GM19468 (cell line): ENCODE data around the gene PACRG.
"Not testable (repeated sequence)": the region's sequence is repeated elsewhere in the genome, so short reads cannot be mapped to it uniquely, and the experiment has no call there.

Experiments
- ATAC-seq: cut with Tn5 transposase; IDR thresholded peaks from one replicate; pipeline ENCODE4 v1.9.1; 2021; ENCODE audit warnings: mild to moderate bottlenecking, moderate library complexity, moderate number of reproducible peaks; ENCODE audit not compliant: unreplicated experiment; ENCODE audit errors: extremely low read depth

Gene PACRG

GRCh38 chr6:163314791-163315470 is 587.2 kb downstream of the PACRG start:
- ATAC-seq = no peak

GRCh38 chr6:163316866-163317495 is 589.2 kb downstream of the PACRG start:
- not testable (repeated sequence) for ATAC-seq

- no peak for ATAC-seq
Measured at GRCh38 chr6:163318071-163318786, 590.5 kb downstream of the PACRG start.

DNA sequence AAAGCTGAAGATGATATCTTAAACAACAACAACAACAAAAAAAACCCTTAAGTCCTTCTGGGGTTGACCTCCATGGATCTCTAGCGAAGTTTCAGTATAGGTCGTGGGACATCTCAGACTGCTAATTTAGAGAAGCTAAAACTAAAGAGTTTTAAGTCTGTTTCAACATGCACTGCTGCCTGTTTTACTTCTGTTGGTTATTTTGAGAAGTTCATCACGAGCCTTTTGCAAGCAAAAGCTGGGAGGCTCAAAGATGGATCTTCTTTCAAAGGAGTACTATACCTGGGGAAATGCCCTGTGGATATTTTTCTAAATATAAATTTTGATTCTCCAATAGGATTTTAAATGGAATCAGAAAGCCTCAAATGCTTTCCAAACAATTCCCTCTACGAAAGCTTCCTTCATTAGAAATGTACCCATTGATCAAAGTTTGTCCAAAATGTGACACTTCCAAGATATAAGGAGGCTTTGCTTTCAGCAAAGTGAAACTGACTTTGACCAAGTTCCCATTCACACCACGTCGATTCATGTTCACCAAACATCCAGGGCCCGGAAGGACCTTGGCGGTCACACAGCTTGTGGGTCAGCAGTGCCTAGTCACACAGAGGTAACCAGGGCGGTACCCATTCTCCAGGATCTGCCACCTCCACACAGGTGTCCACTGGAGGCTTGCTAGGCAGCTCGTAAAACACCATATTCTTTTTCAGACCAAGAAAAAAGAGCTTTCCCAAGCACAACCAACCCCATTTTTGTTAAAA is 592.0 kb downstream of the PACRG start:
- ATAC-seq = no peak

DNA sequence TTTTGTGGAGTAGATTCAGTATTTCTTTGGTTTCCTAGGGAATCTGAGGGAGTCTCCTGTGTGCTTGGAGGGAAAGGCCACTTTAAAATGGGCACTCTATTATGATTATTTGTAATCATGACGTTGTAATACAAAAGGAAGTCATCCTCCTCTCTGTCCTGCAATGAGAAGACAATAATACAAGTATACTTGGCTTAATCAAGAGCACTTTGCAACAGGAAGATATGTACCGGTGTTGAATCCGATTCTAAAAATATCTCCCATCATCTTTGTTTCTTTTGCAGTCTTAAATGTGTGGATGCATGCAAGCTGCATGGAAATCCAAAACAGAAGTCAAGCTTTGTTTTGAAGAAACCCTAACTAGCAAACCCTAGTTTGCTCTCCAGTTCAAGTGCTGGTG is 592.6 kb downstream of the PACRG start:
- ATAC-seq = no peak

DNA sequence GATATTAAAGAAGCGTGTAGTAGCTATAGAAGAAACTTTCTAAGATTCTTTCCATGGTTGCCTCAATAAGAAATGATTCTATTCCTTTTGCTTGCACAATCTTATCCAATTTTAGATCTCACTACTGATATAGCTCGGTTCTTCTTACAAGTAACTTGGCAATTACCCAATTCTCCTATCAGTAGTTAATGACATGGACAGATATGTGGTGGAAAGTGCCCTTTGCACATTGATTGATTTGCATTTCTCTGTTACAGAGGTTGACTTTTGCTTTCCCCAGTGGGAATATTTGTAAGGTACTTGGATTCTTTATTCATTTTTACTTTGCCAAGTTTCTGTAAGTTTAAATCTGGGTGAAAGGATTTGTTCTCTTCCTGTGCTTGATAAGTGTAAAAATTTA is 593.0 kb downstream of the PACRG start:
- ATAC-seq = no peak

DNA sequence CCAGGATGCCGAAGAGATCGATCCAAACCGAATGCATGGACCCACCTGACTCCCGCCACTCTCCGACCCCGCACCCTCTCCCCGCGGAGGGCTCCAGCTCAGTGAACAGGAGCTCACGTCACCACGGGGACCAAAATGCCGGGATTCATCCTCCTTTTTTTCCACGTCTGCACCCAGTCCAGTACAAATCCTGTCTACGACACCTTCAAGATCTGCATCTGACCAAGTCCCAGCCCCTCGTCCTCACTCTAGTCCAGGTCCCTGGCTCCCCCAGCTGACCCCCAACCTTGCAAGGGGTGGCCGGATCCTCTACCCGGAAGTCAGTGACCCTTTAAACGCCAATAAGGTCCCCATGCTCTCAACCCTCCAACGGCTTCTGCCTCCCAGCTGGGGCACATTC is 593.9 kb downstream of the PACRG start:
- ATAC-seq = no peak

DNA sequence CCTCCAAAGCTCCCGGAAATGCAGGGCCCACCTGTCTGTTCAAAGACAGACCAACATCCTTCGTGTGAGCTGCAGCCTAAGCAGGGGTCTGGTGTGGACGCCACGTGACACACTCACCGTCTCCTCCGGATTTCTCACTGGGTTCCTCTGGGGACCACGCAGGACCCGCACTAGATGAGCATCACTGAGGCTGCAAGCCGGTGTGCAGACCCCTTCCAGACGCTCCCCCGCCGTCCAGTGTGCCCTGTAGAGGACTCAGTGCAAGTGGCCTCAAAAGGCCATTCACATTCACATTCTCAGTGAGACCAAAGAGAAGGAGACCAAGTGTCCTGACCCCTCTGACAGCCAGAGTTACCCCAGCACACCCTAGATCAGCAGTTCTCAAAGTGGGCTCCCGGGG is 595.5 kb downstream of the PACRG start:
- ATAC-seq = no peak

GRCh38 chr6:163323705-163324104 is 595.9 kb downstream of the PACRG start:
- no peak for ATAC-seq

- no peak for ATAC-seq
Measured at GRCh38 chr6:163324326-163324687, 596.5 kb downstream of the PACRG start.

- ATAC-seq = no peak
Measured at GRCh38 chr6:163324688-163325389, 597.1 kb downstream of the PACRG start.

DNA sequence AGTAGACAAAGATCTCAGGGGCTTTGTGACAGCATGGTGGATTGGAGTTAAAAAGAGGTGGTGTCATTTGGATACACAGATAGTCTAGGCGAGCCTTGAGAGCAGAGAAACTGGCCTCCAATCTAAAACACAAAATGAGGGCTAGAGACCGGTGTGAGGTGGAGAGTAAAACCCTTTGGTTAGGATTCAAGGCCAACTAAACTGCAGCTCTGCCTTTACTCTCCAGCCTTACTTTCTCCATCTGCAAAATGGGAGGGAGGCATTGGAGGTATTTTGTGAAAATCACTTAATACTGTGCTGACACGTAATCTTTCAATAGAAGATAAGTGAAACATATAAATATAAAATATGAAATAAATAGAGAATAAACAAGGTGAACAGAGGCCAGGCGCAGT is 597.6 kb downstream of the PACRG start:
- ATAC-seq = no peak

- ATAC-seq = no peak
Measured at GRCh38 chr6:163327165-163327880, 599.5 kb downstream of the PACRG start.

- ATAC-seq = no peak
Measured at GRCh38 chr6:163327921-163328320, 600.1 kb downstream of the PACRG start.

- no peak for ATAC-seq
Measured at GRCh38 chr6:163328411-163328810, 600.6 kb downstream of the PACRG start.

GRCh38 chr6:163329991-163330390 is 602.2 kb downstream of the PACRG start:
- ATAC-seq = no peak

DNA sequence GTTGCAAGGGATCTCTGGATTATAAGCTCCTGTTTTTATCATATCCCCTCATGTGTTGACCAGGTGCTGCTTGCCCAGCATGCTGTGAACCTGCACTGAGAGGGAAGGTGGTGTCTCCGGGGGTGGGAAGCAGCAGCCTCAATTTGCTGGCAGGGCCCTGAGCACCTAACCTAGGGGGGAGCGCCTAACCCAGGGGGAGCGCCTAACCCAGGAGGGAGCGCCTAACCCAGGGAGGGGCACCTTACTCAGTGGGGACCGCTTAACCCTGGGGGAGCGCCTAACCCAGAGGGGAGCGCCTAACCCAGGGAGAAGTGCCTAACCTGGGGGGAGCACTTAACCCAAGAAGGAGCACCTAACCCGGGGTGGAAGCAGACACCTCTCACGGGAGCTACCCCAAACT is 603.5 kb downstream of the PACRG start:
- ATAC-seq = no peak

- ATAC-seq = no peak
Measured at GRCh38 chr6:163332575-163332974, 604.8 kb downstream of the PACRG start.

- no peak for ATAC-seq
Measured at GRCh38 chr6:163333038-163333437, 605.3 kb downstream of the PACRG start.
